Mesendoderm (in vitro differentiated cells): Measurements from ENCODE around the gene C9orf78.

Experiments
- small RNA-seq: library from polyadenylated mRNA; stranded (forward); fragments of <200 nt; extraction: miRNeasy Mini kit (QIAGEN cat#:217004); gene quantifications from one replicate; pipeline ENCODE3, GENCODE V24; 2013; ENCODE audit not compliant: insufficient read depth

C9orf78 gene

Small RNA genes lying within 50 kb of the gene (small RNA-seq; reads per million reads assigned to genes)
- gene MIR6855, result 0.54 reads per million
